RWPE2 (cell line): Measurements from ENCODE around the gene RHBDD2.

Experiments used
- ATAC-seq: fragments of 200-7000 bp; cut with Tn5 transposase; 3 replicates; pipeline ENCODE4 v1.9.1; 2021; ENCODE audit warnings: low read depth
- DNase-seq: peaks from one replicate; pipeline ENCODE4 v3.0.0-alpha.2; 2020; ENCODE audit warnings: low spot score
- H3K27ac ChIP-seq: fragments of 450-650 bp; 2 replicates; pipeline ENCODE4 v1.5.1; 2017; ENCODE audit warnings: mild to moderate bottlenecking; ENCODE audit not compliant: poor library complexity, severe bottlenecking
- H3K27me3 ChIP-seq: fragments of 250-450 bp; sonication (Bioruptor Pico); 2 replicates; pipeline ENCODE4 v1.5.1; 2021; ENCODE audit warnings: mild to moderate bottlenecking, moderate library complexity; ENCODE audit not compliant: insufficient read depth, poor library complexity, severe bottlenecking
- H3K36me3 ChIP-seq: fragments of 250-450 bp; sonication (Bioruptor Pico); 2 replicates; pipeline ENCODE4 v1.5.1; 2020; ENCODE audit warnings: low read depth, mild to moderate bottlenecking, moderate library complexity
- H3K4me1 ChIP-seq: fragments of 250-450 bp; sonication (Bioruptor Pico); 2 replicates; pipeline ENCODE4 v1.5.1; 2021; ENCODE audit warnings: mild to moderate bottlenecking, moderate library complexity; ENCODE audit not compliant: insufficient read depth, poor library complexity, severe bottlenecking
- H3K4me3 ChIP-seq: fragments of 250-450 bp; sonication (Bioruptor Pico); 2 replicates; pipeline ENCODE4 v1.5.1; 2021; ENCODE audit warnings: mild to moderate bottlenecking, moderate library complexity; ENCODE audit not compliant: severe bottlenecking
- H3K9me3 ChIP-seq: fragments of 250-450 bp; sonication (Bioruptor Pico); 2 replicates; pipeline ENCODE4 v1.5.1; 2021; ENCODE audit warnings: mild to moderate bottlenecking, moderate library complexity; ENCODE audit not compliant: severe bottlenecking
- TF ChIP-seq, protein P1 (sequence below): fragments of 450-650 bp; IDR thresholded peaks from one replicate; pipeline ENCODE4 v1.5.1; 2017; ENCODE audit warnings: mild to moderate bottlenecking, moderate library complexity; ENCODE audit not compliant: poor library complexity, severe bottlenecking

RHBDD2 gene

DNA sequence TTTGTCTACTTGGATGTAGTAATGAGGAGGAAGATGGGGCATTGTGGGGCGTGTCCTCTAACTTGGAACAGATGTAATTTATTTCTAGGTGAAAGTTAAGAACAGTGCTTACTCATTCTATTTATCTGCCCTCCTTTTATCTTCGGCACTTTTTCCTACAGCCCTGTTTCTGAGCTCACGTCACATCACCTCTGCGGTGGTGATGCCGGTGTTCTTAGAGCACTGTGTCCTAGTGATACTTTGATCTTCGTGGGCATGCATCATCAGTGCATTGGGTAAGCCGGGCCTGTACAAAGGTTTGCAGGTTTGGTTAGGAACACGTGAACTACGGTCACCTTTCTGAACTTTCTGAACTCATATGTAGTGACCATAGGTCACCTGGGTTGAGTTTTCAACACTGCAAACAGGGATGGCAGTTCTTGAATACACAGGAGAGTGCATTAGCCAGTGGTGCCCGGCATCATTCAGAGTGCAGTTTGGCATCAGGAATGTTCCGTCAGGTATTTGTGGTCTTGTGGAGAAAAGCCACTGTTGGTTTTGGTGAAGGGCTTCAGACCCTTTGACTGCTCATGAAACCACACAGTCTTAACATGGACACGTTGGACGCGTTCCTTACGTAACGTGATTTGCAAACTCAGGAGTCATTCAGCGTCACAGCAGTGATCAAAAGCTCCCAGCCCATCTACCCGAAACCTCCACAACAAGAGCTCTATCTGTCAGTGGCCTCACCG lies 41.8 kb downstream of the RHBDD2 start:
- no peak for DNase-seq
- TF ChIP-seq, protein P1, sequence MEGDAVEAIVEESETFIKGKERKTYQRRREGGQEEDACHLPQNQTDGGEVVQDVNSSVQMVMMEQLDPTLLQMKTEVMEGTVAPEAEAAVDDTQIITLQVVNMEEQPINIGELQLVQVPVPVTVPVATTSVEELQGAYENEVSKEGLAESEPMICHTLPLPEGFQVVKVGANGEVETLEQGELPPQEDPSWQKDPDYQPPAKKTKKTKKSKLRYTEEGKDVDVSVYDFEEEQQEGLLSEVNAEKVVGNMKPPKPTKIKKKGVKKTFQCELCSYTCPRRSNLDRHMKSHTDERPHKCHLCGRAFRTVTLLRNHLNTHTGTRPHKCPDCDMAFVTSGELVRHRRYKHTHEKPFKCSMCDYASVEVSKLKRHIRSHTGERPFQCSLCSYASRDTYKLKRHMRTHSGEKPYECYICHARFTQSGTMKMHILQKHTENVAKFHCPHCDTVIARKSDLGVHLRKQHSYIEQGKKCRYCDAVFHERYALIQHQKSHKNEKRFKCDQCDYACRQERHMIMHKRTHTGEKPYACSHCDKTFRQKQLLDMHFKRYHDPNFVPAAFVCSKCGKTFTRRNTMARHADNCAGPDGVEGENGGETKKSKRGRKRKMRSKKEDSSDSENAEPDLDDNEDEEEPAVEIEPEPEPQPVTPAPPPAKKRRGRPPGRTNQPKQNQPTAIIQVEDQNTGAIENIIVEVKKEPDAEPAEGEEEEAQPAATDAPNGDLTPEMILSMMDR, result no peak

DNA sequence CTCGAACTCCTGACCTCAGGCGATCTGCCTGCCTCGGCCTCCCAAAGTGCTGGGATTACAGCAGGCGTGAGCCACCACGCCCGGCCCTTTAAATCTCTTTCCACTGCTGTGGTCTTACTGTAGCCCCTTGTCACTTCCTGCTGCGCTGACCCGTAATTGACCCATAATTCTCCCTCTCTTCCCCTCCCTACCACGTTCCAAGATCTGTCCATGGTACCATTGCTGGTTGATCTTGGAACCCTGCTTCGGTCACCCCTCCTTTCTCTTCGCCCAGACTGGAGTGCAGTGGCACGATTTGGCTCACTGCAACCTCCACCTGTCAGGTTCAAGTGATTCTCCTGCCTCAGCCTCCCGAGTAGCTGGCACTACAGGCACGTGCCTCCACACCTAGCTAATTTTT lies 42.6 kb downstream of the RHBDD2 start:
- H3K4me1 ChIP-seq, result no peaks in the 10 kb centered on the region
- DNase-seq (no peak), ATAC-seq (no peak)

More for the DNA sequence above, 41.8 kb downstream of the RHBDD2 start:
- Histone ChIP-seq H3K36me3 (no peaks in the 10 kb centered on the region), H3K27ac (no peak overlapping the region), H3K4me1 (no peaks in the 10 kb centered on the region), H3K4me3 (no peak overlapping the region), H3K27me3 (no peaks in the 10 kb centered on the region), H3K9me3 (no peaks in the 10 kb centered on the region)
- no peak for ATAC-seq

DNA sequence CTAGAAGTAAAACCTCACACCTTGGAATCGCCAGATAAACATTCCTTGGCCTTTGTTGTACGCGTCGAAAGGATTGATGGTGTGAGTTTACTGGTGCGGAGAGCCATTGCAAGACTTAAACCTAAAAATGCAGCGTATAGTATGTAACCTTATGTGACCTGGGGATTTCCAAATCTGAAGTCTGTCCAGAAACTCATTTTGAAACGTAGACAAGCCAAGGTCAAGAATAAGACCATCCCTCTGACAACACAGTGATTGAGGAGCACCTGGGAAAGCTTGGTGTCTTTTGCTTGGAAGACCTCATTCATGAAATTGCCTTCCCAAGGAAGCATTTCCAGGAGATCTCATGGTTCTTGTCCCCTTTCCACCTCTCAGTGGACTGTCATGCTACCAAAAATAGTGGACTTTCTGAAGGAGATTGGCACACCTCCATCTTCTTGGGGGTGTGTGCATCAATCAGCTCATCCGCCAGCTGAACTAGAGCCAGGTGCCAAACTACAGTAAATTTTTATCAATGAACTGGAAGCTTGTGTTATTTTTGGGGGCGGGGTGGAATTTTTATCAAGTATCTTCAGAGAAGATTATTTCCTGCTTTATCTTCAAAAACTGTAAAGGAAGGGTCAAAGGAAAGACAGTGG lies 44.3 kb downstream of the RHBDD2 start:
- no peaks in the 10 kb centered on the region for H3K27me3 ChIP-seq

More for the DNA sequence above, 42.6 kb downstream of the RHBDD2 start:
- TF ChIP-seq, protein P1, result no peak
- Histone ChIP-seq H3K36me3 (no peaks in the 10 kb centered on the region), H3K27ac (no peak overlapping the region), H3K27me3 (no peaks in the 10 kb centered on the region), H3K9me3 (no peaks in the 10 kb centered on the region), H3K4me3 (no peak overlapping the region)

GRCh38 chr7:75924256-75924655 lies 45.4 kb downstream of the RHBDD2 start:
- ATAC-seq (no peak), DNase-seq (no peak)
- TF ChIP-seq, protein P1, result no peak
- Histone ChIP-seq H3K4me3 (no peak overlapping the region), H3K36me3 (no peaks in the 10 kb centered on the region), H3K4me1 (no peaks in the 10 kb centered on the region), H3K9me3 (no peaks in the 10 kb centered on the region), H3K27me3 (no peaks in the 10 kb centered on the region), H3K27ac (no peak overlapping the region)

More for the DNA sequence above, 44.3 kb downstream of the RHBDD2 start:
- Histone ChIP-seq H3K4me3 (no peak overlapping the region), H3K36me3 (no peaks in the 10 kb centered on the region), H3K27ac (no peak overlapping the region), H3K4me1 (no peaks in the 10 kb centered on the region), H3K9me3 (no peaks in the 10 kb centered on the region)
- TF ChIP-seq, protein P1, result no peak
- ATAC-seq (no peak), DNase-seq (no peak)

- Histone ChIP-seq H3K36me3 (no peaks in the 10 kb centered on the region), H3K4me3 (no peak overlapping the region), H3K9me3 (no peaks in the 10 kb centered on the region), H3K27me3 (no peaks in the 10 kb centered on the region), H3K4me1 (no peaks in the 10 kb centered on the region), H3K27ac (no peak overlapping the region)
- TF ChIP-seq, protein P1, result no peak
- DNase-seq (no peak), ATAC-seq (no peak)
Observed at GRCh38 chr7:75924889-75925288, 46.1 kb downstream of the RHBDD2 start.
